GM04503 (cell line): ENCODE measurements around the gene ANKRD44.
"Not testable (repeated sequence)": the region's sequence is repeated elsewhere in the genome, so short reads cannot be mapped to it uniquely, and the experiment has no call there.

ENCODE experiments used
- DNase-seq: peaks from one replicate; pipeline ENCODE4 v3.0.0-alpha.2; 2012; ENCODE audit warnings: low read depth

ANKRD44 gene

DNA sequence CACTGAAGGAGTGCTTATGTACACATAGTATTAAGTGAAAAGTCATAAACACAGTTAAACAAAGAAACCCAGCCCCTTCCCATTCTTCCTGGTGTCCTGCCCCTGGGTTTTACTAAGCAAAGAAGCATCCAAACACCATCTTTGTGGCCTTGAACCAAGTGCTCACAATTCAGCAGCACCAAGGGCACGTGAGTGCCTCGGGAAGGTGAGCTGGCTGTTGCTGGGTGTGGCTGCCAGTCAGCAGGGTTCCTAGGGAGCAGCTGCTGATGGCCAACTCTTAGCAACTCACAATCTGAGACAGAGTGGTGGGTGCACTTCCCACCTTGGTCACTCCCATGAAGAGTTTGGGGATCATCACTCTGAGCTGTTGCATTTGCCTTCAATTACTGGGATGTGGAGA lies 286.4 kb downstream of the ANKRD44 start:
- no peak for DNase-seq

DNA sequence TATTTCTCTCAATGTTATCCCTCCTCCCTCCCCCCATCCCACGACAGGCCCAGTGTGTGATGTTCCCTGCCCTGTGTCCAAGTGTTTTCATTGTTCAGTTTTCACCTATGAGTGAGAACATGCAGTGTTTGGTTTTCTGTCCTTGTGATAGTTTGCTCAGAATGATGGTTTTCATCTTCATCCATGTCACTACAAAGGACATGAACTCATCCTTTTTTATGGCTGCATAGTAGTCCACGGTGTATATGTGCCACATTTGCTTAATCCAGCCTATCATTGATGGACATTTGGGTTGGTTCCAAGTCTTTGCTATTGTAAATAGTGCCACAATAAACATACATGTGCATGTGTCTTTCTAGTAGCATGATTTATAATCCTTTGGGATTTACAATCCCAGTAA lies 289.7 kb downstream of the ANKRD44 start:
- not testable (repeated sequence) for DNase-seq

DNA sequence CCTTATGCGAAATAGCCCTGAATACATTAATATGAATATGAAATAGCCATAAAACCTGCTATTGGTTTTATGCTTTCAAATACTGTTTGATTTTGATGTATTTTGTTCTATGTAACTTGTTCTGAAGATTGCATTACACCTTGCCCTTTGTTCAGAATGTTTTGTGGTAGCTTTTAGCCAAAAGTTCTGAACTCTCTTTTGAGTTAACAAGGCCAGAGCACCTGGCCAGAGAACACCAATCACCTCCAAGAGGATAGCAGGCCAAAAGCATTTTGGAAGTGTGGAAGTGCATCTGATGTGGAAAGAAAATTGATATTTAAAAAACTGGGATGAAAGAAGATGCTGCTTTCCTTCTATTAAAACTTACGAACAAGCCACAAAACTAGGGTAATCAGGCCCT lies 297.5 kb downstream of the ANKRD44 start:
- no peak for DNase-seq

DNA sequence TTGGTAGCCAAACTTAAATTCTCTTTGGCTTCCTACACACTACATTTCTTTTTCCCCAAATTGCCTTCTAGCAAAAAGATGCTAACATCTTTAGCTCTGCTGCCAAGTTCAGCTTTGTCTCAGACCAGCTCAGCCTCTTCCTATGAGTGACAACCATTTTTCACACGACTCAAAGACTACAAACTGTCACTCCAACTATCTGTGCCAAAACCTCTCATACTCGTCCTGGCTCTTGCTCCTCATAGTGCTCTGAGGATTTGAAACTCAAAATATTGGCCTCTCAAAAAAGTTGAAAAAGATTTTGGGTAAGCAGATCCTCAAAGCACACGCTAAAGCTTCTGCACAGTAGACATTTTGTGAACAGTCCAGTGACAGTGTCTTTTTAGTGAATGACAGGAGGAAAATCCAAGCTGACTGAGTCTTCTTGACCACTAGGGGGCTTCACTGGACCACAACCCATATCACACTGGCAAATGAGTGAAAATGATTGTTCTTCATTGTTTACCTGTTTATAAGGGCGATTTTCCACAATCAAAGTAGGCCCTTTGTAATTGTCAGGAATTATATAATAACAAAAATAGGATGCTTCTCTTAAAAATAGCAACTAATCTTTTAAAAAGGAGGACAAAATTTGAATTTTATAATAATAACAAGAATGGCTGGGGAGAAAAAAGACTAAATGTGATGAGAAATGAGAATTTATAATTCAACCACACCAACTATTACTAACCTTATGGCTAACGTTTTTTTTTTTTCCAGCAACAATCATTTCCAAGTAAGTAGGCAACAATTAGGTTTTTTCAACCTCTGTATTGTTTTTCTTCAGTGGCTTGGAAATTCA lies 298.6 kb downstream of the ANKRD44 start:
- DNase-seq: peak; percentile 7

DNA sequence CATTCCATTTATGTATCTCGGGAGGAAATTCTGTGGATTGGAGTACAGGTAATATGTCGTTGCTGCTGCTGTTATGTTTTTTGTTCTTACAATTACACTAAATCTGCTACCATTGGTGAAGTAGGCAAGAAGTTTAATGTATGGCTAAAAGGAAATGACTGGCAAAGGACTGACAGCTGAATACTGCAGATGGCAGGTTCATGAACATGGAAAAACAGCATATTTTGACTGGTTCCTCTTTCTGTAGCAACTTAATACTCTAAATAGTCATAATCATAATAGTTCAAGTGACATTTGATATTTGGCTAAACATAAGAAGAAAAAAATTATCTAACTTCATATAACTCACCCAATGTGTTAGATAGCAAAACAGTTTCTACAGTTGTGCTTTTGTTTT lies 299.6 kb downstream of the ANKRD44 start:
- DNase-seq: no peak

DNA sequence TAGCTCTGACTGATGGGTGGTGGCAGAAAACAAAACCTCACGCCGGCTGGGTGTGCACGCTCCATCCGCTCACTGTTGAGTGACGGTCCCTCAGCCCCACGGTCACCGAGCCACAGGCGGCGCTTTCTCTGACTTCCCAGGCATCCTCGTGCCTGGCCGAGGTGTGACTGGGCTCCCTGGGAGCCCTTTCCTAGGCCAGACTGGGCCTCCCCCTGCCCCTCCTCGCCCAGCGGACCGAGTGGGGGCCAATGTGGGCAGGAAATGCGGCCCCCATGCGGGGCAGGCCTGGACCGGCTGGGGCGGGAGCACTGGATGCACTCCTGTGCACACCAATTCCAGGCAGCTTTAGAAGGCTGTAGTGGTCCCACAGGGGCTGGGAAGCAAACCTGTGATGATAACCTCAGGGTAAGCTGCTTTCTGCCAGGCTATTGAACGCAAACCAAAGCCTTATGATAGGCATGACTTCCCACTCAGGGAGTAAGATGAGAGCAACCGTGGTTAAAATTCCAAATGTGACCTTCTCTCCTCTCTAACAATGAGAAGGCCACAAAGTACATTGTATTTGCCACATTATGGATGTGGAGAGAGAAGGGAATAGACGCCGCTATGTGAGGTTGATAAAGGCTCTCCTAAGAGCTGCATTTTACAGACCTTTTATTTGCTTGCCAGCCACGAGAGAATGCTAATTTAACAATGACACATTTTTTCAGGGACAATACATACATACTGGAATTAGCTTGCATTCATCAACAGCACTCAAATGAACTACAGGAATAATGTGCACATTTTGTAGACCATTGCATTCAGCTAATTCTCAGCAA lies 300.2 kb downstream of the ANKRD44 start:
- DNase-seq: no peak

DNA sequence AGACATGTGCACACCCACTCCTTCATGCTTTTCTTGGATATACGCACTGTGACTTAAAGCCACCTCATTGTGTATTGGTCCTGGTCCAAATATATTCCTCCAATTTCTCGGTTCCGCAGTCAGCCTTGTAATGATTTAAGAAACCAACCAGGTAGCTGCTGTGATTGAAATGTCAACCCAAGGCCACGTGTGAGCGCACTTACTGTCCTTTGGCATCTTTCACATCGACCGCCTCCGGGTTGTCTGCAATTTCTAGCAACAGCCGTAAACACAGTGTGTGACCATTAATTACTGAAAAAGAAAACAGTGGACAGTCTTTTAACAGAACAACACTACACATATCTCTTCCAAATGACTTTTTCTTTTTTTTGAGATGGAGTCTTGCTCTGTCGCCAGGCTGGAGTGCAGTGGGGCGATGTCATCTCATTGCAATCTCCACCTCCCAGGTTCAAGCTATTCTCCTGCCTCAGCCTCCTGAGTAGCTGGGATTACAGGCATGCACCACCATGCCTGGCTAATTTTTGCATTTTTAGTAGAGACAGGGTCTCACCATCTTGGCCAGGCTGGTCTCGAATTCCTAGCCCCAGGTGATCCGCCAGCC lies 301.7 kb downstream of the ANKRD44 start:
- DNase-seq: not testable (repeated sequence)

DNA sequence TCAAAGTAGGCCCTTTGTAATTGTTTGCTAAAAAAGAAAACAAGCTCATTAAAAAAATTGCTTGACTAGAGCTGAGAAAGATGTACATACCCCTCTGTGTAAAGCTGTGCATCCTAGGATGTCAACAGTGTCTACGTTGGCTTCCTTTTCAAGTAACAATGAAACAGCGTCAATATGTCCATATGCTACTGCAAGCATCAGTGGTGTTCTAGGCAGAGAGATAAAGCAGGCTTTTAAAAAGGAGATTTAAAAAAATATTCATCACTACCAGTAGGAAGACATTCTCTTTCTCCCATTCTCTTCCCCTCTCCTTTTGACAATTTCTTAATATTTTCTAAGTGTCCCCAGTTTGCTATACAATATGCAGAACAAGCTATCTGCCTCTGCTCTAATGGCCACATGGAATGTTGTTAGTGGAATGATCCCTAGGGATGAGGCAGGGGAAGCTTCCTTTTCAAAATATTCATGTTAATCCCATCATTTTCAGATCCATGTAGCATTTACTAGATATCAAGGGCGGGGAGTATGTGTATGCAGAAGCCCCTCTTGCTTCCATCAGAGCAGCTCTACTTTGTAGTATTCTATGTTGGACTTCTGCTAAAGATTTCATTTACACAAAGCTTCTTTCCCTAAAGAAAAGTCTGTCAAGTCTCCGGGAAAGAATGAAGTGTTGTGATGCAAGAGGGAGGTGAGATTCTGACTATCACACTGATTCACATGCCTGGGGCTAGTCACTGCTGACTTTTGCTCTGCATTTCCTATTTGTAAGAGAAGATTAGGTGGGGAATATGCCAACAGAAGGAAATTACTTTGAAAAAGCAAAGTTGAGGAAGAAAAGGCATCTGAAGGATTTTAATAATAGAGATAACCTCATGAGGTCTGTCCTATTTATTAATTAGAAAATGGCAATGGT lies 302.6 kb downstream of the ANKRD44 start:
- DNase-seq: peak; percentile 17

DNA sequence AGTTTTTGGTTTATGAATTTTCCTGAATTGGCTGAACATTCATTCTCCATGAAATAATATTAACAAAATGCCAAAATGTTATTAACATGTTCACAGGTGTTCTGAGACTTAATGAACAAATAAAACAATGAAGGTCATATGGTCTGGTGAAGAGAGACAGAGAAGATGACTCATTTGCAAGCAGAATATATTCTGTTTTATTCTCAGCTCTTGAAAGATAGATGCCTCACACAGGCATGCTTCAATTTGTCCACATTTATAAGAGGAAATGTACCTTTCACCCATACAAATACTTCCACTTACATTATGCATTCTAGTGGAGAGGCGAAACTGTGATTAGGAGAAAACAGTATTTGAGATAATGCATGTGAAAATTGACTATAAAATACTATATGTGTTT lies 308.7 kb downstream of the ANKRD44 start:
- no peak for DNase-seq

DNA sequence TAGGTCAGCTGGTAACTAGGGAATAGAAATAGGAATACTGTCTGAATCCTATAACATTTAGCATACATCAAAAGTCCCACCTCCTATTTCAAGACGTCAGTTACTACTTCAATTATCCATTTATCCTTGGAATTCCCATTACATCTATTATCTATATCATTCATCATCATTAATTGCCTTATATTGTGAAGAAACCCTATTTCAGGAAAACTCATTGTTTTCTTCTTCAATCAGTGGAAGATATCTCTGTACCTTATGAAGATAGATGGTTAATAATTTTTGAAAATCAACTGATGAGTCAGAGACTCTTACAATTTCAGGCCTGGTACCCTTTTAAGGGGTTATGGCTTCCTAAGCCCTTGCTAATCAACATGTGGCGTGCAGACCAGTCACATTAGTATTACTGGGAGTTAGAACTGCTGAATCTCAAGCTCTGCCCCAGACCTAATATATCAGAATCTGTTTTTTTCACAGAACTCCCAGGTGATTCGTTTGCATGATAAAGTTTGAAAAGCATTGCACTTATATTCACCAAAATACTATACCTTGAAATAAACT lies 314.7 kb downstream of the ANKRD44 start:
- DNase-seq: no peak

DNA sequence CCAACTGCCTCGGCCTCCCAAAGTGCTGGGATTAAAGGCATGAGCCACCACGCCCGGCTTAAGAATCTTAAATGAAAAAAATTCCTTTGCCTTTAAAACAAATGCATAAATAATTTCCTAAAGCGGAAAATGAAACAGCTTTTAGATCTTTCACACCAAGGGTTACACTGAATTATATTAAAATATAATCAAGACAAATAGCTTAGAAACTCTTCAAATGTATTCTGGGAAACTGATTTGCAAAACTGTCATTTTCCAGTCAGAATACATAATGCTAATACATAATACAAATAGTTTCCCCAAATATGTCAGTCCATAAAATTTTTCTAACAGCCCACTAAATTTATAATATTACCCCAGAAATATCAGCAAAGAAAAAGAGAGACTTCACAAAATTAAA lies 315.8 kb downstream of the ANKRD44 start:
- no peak for DNase-seq

DNA sequence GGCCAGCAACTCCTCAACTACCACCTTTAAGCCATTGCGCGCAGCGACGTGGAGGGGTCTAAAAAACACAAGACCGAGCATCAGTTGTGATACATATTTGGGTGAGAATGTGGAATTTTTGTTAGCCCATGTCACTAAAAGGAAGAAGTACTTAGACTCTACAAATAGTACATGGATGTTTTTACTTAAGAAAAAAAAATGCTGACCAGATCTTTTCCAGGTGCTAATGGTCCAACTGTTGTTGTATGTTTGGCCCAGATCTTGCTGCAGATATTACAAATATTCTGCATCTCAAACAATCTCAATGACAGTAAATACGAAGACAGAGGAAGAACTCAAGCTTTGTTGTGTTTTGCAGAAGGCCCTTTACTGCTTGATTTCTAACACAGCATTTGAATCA lies 317.0 kb downstream of the ANKRD44 start:
- no peak for DNase-seq

DNA sequence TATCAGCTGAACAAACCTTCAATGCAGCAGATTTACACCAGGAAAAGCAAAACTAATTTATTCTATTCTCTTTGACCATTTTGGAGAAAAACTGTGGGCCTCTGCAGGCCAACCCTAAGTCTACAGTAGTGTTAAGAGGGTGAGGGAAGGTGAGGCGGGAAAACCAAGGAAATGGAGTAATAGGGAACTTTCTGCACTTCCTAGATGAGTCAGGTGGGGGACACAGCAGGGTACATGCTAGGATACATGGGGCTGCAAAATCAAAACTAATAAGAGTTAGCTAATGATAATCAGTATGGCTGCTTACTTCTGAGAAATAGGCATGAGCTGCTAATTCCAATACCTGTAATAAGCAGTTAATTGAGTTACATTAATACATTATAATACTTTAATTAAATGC lies 318.1 kb downstream of the ANKRD44 start:
- no peak for DNase-seq

DNA sequence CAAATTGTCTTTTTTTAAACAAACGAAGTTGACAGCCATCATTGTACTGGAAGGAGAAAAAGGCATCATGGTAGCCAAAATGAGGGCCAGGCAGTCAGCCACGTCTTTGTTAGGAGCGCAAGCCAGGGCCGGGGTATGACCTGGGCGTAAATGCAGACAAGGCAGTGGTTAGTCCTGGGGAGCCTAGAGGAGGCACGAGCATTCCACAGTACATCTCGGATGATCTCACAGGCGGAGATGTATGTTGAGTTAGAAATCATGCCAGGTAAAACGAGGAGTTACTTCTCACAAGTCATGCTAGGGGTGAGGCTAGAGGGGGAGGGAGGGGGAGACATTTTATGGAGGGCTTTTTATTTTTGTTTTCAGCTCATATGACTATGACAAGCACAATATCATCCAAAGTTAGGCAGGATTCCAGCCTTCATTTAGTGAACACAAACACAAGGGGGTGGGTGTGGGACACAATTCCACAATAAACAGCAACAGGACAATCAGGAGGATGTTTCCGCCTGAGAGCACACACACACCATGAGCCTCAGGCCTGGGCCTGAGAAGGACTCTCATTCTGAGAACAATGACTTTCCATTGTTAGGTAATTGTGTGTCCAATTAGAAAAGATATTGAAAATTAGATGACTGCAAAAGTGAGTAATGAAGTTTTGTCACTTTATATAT lies 319.7 kb downstream of the ANKRD44 start:
- no peak for DNase-seq

DNA sequence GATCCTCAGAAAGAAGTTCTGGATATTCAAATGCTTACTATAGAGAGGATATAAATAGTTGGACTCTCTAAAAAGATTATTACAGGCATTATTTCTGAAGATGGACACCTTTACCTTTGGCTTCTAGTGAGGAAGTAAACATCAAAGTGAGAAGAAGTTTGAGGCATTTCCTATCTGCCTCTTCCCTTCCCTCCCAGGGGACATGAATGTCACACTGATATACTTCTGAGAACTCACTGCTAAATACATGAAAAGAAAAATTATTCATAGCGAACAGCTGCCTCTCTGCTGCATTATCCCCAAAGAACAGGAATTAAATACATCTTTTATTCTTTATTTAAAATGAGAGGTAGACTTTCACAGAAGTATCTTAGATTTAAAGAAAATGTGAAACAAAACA lies 320.5 kb downstream of the ANKRD44 start:
- no peak for DNase-seq

DNA sequence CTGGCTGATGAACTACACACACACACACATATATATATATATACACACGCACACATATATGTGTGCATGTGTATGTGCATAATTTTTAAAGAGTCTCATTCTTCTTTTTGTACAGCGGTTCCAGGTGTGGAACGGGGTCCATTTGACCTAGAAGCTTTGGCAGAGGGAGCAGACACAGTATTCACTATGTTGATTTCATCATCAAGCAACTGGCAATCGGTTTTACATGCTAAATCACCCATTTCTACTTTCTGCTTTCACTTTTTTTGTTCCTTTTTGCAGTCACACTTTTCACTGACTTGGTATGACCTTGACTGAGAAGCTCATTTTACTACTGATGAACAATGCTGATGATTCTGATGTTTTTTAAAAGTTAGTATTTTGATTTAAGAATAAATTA lies 321.1 kb downstream of the ANKRD44 start:
- DNase-seq: no peak

DNA sequence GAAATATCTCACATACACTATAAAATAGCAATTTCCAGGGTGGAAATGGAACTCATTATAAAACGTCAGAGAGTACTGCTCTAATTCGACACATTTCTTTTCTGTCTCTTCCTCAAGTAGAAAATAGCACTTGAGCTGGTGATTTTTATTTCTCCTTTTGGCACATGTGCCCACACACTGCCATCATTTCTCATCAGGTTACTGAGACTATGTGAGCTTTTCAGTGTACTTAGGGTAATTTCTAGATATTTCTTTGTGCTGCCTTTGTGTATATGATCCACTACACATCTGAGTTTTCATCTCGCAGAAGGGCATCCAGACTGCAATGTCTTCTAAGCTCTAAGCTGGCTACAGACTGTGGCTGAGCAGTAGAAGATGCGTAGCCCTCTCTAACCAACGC lies 321.9 kb downstream of the ANKRD44 start:
- DNase-seq: no peak

DNA sequence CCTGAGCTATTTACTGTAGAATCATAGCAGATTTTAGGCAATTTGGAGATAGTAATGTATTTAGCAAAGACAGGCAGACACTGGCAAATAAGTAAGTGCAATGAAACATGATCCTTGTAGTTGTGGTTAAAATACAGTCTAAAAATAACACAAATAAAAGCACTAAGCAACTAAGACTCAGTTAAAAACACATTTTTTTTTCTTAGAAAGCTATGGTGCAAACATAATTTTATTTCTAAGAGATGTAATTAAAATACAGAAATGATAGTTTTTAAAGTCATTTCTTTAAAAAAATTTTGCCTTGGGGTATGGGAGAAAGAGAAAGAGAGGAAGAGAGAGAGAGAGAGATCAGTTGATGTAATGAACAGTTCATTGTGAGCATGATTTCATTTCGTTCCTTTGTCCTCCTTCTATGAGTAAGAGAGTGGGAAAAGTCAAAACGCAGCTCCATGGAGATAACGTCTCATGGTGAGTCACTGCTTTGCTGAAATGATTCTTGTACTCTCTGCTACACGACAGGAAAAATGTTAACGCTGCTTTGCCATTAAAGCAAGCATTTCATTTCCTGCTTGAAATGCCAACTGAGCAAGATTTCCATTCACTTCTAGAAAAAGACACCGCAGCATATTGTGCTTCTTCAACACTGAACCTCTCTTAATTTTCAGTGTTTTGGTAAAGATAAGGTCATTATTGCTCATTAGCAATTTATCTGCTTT lies 322.8 kb downstream of the ANKRD44 start:
- peak; percentile 95 for DNase-seq

DNA sequence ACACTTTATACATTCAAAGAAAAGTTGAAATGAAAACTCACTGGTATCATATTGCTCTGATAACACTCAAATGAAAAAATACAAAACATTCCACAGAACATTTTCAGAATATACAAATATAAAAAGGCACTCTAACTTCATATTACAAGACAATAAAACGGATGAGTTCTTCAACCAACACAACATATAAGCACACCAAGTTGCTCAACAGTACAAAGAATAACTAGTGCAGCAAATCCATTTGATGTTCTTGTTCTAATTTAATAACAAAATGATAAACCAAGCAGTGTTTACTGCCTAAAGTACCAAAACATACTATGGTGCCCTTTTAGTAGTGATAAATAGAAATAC lies 323.3 kb downstream of the ANKRD44 start:
- DNase-seq: no peak

DNA sequence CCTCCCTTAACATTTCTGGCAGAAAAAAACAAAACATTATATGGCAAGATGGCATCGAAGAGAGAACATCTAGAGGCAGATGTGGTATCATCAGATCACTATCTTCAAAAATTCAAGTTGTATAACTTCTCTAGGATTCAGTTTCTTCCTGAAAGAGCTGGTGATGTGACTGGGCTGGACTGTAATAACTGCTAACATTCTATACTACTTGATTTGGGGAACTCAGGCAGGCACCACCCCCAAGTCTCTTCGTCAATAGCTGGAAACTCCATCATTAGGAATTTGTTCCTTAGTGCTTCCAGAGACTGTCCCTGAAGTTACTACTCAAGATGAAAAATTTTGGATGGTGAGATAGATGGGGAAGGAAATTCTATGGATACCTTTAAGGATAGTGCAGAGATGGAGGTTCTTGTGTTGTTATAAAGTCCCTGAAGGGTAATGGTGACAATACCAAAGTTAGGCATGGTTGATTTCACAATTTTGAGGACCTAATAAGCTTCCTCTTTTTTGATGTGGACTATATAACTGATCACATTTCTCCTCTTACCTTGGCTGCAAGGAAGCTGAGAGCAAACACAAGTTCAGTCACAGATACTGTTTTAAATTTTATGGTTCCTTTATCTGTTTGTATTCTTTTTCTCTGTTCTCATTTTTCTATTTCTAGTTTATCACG lies 324.9 kb downstream of the ANKRD44 start:
- DNase-seq: no peak
